NCI-H345 treated with DMSO at 0.1 percent for 48 hours (cell line): ENCODE data around the gene KCND2.

Source experiments
- DNase-seq: peaks from one replicate; lab custom pipeline; 2025; ENCODE audit not compliant: unreplicated experiment; lab: John Stamatoyannopoulos, UW

KCND2 gene

DNA sequence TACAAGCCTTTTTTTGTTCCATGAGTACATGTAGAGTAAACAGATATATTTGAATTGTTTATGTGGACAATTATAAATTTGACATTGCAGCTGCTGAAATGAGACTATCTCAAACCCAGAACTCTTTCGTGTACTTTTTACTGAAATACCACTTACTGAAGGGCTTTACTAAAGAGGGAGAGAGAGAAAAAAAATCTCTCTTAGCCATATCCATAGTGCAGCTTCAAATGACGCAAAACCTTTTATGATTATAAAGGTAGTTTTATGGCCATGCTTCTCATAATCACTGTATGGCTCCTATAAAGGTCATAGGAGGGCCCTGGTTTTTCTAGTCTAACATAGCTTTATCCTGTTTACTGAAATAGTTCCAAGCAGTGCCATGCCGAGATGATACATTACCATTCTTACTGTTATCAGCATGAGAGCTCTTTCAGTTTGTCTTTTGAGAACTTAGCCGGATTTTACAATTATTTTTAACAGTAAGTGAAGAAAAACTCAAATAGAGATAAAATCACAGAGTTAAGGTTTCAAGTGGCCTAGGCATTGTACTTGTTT, 35.1 kb downstream of the KCND2 start:
- no peak for DNase-seq

DNA sequence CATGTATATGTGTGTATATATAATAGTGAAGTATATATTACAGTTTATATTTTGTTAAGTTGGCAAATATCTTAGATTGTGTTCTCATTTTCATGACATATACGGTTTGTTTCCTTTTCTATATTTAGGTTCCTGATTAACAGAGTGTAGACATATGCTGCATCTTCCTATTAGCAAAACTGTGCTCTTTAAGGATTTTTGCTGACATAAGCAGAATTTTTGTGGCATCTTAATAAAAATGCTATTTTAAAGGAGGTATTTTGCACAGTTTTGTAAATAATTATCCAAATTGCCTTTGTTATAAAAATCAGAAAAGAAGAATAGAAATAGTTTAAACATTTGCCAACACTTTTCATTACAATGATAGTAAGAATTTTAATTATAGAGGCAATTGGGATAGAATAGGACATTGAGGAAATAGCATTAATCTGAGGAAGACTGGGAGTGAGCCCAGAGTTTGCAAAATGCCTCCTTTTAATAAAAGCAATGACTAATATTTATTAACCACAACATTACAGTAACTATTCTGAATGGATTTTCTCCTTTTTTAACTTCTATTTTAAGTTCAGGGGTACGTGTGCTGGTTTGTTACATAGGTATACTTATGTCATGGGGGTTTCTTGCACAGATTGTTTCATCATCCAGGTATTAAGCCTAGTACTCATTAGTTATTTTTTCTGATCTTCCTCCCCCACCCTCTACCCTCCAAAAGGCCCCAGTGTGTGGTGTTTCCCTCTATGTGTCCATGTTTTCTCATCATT, 38.2 kb downstream of the KCND2 start:
- DNase-seq: no peak

DNA sequence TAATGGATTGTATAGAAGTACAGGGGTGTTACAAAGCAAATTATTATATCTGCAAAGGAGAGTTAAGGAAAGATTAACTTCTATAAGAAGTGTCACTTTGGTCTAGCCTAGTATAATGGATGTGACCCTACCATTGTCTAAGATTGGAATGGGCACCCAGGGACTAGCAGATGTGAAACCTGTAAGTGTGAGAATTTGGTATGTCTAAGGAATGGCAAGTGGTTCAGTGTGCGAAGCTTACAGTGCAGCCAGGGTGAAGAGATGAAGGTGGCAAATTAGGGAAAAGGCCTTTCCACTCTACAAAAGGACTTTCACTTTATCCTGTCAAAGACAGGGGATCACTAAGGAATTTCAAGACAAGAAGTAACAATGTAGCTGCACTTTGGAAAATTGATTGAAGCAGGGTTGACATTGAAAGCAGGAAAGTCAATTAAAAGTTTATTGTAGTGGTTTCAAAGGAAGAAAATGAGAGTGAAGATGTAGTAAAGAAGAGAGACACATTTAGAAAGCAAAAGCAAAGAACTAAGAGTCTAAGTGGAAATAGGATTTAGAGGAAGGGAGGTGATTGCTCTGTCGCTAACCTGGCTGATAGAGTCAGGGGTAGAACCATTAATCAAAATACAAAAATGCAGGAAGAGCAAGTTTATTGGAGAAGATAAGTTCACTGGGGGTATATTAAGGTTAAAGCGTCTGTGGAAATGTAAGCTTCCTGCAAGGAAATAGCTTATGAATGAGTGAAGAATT, 47.4 kb downstream of the KCND2 start:
- no peak for DNase-seq

DNA sequence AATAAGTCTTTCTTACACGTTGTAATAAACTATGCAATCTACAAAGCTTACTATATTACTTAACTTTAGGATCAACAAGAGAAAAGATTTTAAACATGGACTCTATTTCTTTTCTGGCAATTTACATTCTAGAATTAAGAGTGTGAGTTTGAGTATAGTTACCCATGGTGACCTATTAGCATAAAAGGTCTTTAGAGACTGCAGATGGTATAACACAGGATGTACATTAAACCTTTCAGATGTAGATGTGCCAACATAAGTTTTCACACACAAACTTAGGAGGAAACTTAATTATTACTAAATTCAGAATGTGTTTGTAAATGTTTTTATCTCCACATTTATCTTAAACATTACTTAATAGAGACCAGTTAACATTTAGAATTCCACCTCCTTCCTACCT, 54.1 kb downstream of the KCND2 start:
- no peak for DNase-seq

DNA sequence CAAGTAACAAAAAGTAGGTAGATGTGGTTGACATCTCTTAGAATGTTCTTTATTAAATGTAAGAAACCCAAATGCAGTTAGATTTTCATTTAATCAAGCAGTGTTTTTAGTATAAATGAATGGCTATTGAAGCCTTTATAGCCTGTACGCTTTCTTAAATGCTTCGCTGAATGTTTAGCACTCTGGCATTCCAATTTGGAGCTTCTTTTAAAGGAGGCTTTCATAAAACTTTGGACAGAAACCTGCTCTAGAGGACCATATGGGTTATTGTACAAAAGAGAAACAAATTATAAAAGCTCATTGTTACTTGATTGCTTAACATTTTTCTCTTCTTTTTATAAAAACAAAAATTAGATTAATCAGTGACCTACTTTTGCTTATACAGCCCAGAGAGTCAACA, 59.5 kb downstream of the KCND2 start:
- no peak for DNase-seq

DNA sequence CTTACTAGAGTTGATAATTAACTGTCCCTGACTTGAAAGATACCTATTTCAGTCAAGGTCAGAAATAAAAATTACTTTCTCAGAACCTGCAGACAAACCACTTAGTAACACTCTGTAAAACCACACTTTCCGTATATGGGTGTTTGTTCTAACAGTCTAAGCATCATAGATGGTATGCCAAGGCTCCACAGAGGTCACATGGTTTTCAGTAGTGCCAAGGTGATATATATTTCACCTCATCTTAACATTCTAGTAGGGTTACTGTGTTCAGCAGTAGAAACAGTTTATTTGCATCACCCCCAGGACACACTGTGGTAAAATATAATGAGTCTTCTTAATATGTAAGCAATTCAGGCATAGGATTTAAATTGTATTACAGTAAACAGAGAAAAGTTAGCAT, 61.5 kb downstream of the KCND2 start:
- DNase-seq: no peak

DNA sequence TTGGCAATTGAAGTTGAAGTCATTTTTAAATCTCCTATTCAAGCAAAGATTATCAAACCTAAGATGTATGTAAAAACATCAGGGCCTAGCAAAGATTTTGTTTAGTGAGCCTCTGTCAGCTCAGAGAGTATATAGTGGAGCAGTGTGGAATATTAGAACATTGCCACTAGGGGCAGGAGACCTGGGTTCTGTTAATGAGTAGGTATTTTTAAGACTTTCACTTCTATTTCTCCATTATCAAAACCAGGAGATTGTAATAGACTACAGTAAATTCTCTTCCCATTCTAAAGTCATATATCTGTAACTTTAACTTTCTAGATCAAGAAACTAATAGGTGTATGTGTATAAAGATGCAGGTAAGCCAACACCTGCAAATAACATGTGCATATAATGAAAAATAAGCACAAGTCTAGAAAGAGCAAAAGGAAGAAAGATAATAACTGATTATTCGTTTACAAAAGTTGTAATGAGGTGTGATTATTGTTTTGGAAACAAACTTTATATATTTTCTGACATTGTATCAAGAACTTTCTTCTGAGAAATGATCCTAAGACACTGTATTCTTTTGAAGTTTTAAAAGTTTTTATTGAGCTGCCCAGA, 64.4 kb downstream of the KCND2 start:
- DNase-seq: no peak

DNA sequence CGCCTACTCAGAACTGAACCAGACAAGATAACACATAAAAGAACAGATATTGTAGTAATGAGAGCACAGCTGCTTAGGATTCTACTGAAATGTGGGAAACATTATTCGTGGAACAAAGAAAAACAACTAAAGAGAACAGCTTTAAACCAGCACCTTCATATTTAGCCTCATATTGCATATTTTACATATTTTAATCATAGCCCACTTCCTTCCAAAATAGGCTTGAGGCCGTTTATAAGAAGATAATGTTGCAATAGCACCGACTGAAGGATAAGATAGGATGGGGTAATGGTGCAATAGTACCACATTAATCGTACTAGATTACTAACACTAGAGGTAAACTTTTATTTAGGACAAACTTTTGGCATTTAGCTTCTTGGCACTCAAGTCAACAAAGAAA, 71.3 kb downstream of the KCND2 start:
- no peak for DNase-seq

DNA sequence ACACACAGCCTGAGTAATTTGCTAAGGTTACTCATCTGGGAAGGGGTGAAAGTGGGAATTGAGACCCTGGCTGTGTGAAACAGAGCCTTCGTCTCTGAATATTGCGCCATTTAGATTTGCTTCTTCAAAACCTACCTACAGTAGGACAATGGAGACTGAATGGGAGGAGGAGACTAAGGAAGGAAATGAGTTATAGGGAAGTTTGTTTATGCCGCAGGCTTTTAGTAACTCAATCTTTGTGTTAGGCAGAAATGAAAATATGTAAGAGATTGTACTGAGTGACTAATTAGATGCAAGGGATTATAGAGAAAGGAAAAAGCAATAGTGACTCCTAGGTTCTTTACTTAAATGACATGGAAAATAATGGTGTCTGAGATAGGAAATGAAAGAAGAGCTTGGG, 80.2 kb downstream of the KCND2 start:
- DNase-seq: no peak

DNA sequence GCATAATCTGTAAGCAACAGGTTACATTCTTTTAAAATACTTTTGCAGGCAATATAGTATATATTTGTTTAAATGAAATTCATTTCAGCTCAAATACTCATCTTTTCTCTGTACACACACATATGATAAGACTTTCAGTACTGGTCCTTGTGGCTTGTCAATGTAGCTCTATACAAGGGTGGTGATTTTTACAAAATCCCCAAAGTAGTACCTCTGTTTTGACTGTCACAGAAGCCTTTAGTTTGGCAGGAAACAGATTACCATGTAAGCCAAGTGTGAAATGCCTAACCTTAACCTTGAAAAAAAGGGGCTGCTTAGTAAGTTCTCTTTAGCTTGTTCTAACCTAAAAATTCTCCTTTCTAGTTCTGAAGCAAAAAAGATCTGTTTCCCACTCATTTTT, 87.9 kb downstream of the KCND2 start:
- no peak for DNase-seq

DNA sequence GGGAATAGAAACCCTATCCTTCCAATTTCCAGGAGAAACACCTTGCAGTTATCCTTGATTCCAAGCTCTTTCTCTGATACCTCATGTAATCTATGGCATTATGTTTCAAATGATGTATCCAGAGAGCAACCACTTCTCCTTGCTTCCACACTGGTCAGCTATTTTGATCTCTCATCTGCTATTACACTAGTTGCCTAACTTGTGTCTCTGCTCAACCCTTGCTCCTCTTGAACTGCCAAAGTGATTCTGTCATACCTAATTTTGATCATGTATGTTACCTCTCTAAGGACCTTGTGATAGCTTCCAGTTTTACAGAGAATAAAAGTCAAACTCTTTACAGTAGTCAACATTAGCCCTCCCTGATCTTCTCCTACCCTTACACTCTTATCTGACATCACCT, 90.4 kb downstream of the KCND2 start:
- DNase-seq: no peak

DNA sequence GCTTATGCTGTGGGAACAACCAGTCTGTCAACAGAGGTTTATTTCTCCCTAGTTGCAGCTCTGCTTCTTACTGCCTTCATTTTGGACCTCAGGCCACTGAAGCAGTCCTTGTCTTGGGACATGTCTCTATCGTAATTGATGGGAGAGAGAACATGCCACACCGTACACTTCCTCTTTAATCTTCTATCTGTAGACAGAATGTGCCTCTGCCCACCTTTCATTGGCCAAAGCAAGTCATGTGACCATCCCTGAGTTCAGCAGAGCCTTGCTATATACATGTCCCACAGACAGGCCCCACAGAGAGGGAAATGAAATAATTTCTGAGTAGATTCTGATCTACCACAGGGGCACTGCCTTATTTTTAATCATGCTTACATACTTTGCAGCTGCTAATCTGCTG, 98.0 kb downstream of the KCND2 start:
- no peak for DNase-seq

DNA sequence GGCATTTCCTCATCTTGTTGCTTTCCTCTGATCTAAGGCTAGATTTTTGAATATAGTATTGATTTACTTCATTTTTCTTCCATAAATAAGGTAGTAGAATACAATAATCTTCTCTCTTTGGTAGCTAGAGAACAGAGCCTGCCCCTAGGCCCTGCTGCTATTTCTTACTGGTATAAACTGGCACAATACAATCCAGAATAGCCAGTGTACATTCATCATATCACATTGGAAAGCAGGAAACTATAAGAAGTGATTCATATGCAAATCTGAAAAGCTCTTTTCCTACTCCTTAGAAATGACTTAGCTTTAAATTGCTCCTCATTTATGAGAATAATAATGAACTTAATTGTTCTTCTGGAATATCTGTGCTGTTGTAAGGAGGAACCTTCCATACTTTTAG, 100.2 kb downstream of the KCND2 start:
- no peak for DNase-seq

DNA sequence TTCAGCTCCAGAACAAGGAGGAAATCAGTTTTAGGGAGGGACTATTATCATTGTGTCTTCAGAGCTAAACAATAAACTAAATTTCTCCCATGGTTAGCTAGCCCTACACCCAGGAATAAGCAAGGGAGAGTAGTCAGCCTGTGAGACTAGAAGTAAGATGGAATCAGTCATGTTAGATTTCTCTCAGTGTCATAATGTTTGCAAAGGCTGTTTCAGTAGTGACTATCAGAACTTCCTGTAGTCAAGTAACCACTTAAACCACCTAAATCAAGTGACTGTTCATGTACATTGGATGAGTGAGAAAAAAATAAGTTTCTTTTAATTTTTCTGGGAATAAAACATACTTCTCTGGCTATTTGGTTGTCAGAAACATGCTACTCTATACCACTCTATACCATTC, 121.6 kb downstream of the KCND2 start:
- no peak for DNase-seq

DNA sequence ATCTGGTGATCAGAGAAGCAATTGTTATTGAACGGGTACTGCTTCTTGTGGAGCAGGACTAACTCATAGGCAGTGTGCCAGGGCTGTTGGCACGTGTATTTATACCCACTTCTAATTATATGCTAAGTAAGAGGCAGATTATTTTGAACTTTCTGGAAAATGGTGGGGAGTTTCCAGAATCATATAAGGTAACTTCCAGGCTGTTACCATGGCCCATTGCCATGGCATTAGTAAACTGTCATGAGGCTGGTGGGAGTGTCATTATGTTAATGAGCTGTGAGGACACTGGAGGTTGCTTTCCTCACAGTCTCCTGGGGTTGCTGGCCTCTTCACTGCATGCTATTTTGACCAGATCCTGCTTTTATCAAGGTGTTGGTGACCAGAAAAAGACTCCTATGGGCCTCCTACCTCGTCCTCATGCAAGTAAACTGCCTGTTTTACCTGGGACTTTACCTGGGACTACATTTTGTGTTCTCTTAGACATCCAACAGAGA, 122.6 kb downstream of the KCND2 start:
- no peak for DNase-seq

DNA sequence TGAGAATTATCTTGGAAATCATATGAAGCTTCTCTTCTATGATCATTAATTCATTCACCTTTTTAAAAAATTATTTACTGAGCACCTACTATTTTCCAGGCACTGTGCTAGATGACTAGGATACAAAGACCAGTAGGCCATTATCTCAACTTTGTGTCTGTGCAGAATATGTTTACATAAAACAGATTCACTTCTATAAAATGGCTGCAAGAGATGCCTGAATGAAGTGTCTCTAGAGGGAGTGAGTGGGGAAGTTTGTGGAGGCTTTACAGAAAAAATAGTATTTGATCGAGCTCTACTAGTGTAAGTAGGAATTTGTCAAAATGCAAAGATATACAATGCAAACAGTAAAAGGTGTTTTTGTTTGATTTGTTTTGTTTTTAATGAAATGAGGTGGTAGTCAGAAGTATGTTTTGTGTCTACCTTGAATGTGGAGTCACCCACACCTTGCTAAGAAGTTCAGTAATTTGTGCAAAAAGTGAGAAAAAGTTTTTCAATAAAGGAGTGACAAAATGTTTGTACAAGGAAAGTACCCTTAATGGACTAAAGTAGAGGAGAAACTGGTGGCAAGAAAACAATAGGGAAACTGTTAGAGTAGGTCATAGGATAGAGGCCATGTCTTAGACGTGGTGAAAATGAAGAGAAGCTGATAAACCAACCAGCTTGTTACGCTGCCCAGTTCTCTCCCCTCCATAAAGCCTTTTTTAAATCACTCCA, 125.5 kb downstream of the KCND2 start:
- no peak for DNase-seq

DNA sequence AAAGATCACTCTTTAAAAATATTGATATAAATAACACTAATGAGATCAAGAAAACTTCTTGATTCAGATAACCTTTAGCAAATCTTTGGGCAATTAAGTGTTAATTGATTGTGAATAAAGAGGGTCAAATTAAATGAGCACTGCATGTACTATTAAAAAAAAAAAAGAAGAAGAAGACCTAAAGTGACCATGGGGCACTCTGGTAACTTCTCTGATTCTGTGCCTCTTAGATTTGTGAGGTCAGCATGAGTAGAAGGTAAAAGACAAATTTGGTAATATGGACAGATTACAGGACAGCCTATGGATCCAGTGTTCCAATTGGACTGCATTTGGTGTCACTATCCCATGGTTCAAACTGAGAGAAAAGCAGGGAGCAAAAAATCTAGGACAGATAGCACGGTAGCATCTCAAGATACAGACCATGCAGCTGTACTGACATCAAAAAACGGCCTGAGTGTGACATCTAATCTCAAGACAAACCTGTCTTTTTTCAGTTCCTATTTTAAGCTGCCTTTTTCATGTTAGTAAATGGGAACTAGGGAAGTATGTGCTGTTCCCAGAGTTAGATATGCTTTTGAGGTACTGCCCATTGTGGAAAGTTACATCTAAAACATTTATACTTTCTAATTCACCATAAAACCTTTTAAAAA, 128.0 kb downstream of the KCND2 start:
- DNase-seq: no peak

DNA sequence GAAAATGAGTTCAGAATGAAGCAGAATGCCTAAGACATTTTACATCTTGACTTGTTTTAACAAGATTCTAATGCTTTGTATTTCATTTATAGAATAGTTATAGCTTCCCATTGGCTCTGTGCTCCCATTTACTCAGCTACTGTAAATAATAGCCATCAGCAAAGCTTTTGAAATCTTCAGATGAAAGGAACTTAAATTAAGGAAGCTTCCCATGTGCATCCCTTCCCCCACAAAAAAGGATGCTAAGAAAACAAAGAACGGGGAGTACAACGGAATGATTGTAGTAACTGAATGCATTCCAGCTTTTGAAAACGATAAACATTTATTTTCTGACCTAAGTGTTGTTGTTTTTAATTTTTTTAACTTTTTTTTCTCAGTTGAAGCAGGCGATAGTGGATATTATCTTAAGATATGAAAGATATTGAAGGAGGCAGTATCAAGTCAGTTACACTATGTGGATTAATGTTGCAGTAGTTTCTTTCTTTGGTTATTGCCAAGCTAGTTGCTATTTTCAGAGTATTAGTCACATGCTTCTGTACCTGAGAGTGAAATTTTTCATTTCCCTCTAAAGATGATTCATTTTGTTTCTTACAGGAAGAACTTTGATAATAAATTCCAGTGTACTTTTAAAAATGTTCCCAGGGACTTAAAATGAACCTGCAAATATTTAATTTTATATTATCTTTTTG, 129.2 kb downstream of the KCND2 start:
- no peak for DNase-seq

DNA sequence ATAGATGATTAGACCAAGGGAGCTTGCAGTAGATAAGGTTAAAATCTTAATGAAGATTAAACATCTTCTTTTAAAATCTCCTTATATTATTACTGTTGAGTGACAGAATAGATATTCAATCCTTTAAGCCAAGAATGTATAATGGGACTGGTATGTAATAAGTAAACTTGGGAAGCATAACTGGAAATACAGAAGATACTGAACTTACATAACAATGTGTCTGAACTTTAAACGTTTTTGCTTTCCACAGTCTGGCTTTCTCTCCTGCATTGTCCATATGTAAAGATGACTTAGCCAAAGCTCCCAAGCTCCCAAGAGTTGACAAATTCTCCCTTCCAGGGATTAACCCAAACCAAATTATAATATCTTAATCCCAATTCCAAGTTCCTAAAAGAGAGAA, 129.8 kb downstream of the KCND2 start:
- no peak for DNase-seq

DNA sequence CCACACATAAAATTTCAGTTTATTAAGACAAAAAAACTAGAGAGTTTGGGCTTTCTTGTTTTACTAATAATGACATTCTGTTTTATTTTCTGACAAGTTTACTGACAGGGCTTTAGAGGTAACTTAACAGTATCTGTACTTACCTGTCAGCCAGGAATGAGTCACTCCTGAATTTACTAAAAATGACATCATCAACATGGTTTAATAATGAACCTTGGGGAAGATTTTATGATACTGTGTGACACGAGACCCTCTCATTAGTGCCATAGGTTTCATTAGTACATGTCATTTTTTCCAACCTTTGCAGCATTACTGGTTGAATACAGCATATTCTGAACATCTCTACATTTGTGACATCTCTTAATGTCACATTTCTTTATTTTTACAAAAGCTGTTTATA, 131.1 kb downstream of the KCND2 start:
- no peak for DNase-seq
